Raji (cell line): Measurements from ENCODE around the gene BPIFB6.

Experiments used
- POLR2A ChIP-seq: IDR thresholded peaks from 2 replicates; pipeline ENCODE4 v1.6.1; 2011; ENCODE audit warnings: low read depth, low read length, control low read depth; ENCODE audit not compliant: insufficient read depth

The BPIFB6 gene

DNA sequence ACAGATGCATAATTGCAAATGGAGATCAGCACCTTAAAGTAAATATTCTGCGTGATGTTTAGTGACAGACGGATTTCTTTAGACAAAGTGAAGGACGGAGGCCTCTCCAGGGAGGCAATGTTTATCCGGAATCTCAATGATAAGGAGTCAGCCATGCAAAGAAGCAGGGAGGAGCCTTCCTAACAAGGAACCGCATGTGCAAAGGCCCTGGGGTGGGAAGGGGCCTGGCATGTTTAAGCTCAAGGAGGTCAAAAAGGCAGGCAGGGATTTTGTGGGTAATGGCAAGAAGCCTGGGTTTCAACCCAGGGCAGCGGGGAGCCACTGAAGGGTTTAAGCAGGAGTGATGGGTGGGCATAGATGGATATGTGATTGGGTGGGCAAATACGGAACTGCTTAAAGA is 22.9 kb downstream of the BPIFB6 start:
- TF ChIP-seq POLR2A: no peak

DNA sequence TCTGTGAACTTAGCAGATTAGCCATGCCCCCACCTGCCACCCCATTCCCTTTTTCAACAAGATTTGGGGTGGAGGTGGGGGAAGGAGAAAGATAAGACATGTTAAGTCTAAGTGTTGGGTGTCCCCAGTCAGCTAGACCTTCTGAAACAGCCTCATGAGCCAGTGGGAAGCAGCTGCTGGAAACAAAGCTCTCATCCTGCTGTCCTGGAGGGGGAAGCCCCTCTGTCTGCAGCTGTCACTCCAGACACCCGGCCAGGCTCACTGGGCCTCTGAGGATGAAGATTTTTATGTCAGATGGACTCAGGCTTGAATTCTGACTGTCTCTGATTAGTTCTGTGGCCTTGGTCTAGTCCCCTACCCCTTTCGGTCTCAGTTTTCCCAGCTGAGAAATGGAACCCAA is 23.3 kb downstream of the BPIFB6 start:
- no peak for TF ChIP-seq POLR2A

DNA sequence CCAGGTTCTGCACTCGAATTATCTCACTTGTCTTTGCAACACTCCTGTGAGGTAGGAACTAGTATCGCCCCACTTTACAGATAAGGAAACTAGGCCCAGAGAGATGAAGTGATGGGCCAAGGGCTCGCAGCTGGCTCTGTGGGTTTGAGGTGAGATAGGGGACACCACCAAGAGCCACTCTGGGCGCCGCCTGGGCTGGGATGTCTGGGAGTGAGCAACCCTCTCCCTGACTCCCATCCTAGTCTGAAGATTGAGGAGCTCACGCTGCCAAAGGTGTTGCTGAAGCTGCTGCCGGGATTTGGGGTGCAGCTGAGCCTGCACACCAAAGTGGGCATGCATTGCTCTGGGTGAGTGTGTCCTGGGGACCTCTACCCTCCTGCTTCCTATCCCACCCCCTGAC is 27.7 kb downstream of the BPIFB6 start:
- TF ChIP-seq POLR2A: no peak

DNA sequence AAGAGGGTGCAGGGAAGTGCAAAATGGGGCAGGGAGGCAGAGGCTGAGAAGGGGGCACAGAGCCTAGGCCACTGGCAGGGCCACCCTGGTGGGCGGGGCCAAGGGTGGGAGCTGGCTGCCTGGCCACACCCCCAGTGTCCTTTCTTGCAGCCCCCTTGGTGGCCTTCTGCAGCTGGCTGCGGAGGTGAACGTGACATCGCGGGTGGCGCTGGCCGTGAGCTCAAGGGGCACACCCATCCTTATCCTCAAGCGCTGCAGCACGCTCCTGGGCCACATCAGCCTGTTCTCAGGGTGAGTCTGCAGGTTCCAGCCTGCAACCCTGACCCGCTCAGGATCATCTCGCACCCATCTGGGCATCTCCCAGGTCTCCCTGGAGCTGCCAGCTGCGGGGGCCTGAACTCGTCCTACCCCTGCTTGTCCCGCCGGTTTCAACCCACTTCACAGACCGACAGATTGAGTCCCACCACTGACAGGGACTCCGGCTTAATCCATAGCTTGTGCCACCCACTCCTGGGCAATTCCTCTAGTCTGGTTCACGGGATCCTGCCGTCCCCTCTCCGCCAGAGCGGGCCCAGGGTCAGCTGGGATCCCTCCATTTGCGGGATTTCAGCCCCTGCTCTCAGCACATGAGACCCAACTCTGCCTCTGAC is 28.4 kb downstream of the BPIFB6 start:
- TF ChIP-seq POLR2A: no peak

- no peak for TF ChIP-seq POLR2A
Observed at GRCh38 chr20:33061658-33062028, 30.2 kb downstream of the BPIFB6 start.

DNA sequence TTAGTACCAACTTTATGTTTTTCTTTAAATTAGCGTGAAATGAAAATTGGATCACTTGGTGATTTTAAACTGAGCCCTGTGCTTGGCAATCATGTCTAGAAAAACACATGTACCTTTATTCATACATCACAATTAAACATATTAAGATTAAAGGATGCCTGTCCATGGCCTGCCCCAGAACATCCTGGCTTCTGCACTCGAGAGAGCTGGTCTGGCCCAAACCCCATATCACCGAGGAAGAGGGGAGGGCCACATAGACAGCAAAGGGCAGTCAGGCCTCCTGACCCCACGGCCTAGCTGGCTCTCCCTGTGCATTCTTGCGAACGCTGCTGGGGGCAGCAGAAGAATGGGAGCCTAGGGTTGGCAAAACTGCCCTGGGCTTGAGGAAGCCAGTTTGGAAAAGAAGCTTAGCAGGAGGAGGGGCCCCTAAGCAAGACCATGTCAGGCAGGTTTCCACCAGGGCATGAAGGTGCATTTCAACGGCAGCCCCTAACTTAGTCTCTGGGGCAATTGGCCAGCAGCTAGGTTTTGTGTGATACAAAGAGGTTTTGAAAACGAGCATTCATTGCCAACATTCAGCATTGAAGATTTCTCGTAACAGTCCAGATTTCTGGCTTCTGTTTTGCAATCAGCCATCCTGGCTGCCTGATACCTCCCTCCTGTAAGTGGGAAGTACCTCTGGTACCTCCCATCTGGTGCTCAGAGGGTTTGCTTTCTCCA is 30.8 kb downstream of the BPIFB6 start:
- no peak for TF ChIP-seq POLR2A

DNA sequence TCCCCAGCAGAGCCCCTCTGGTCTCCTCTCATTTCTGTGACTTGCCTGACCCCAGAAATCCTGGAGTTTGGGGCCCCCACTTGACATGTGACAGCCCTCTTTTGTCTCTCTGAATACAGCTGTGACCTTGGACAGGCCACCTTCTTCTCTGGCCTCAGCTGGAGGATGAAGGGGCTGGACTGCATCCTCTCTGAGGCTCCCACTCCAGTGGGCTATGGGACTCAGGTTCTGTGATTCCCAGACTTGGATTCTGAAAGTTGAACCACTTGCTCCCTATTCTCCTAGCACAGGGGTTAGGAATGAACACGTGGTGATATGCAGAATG is 31.3 kb downstream of the BPIFB6 start:
- TF ChIP-seq POLR2A: no peak

DNA sequence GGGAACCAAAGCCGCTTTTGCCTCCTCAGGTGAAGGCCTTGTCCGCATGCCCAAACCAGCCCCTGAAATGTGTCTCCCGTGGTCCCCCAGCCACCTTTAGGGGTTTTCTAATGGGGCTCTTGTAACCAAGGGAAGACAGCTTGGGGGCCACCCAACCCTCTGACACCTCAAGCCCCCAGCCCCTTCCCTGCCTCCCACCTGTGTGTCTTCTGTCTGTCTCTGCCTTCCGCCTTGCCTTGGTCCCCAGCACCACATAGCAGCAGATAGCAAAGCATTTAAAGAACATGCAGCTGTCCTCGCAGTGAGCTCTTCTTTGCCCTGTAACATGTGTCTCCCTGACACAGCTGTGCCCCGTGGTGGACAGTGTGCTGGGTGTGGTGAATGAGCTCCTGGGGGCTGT is 31.8 kb downstream of the BPIFB6 start:
- no peak for TF ChIP-seq POLR2A

GRCh38 chr20:33064572-33065287 is 33.3 kb downstream of the BPIFB6 start:
- TF ChIP-seq POLR2A: no peak

DNA sequence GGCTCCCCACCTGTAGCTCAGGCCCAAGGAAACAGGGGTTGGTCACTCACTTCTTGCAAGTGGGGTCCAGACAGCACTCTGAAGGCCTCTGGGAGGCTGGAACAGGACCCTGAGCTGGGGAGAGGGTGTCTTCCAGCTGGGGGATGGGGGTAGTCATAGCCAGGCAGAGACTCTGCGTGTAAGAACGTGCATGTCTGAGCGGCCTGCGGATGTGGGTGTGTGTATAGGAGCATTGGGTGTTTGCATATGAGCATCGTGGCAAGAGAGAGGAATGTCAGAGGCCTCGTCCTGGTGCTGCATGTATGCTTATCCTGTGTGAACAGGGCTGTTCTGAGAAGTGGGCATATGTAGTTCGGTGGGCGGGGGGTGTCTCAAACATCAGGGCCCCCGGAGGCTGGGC is 34.3 kb downstream of the BPIFB6 start:
- no peak for TF ChIP-seq POLR2A

GRCh38 chr20:33067806-33068205 is 36.4 kb downstream of the BPIFB6 start:
- no peak for TF ChIP-seq POLR2A

DNA sequence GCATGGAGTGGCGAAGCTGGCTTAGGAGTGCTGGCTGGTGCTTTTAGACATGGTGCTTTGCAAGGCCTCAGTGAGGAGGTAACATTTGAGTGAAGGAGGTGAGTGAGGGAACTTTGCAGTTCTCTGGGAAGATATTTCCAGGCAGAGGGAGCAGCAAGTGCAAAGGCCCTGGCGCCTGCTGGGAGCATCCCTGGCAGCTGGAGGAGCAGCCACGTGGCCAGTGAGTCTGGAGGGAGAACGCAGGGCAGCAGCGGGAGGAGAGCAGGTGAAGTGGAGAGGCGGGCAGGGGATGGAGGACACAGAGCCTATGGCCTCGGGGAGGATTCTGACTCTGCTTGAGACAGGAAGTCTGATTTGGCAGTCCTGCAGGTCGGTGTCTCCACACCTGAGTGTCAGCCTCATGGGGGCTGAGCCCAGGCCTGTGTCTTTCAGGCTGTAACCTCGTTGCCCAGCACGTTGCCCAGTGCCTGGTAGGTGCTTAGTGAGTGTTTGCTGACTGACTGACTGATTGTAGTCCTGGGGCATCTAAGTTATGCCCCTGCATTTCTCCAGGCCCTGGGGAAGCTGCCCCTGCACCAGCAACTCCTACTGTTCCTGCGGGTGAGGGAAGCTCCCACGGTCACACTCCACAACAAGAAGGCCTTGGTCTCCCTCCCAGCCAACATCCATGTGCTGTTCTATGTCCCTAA is 36.9 kb downstream of the BPIFB6 start:
- TF ChIP-seq POLR2A: no peak

DNA sequence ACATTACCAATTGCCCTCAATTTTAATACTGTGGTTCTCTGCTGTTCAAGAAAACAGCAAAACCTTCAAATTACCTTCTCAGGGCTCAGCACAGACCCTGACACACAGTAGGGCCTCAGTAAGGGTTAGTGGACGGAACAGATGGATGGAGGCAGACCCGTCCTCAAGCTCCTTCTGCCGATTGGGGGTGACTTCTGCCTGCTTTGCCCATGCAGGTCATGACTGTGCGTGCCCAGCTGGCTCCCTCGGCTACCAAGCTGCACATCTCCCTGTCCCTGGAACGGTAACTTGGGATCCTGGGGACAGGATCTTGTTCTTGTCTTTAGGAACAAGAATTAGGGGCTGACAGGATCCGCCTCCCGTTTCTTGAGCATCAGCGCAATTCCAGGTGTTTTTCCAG is 38.2 kb downstream of the BPIFB6 start:
- no peak for TF ChIP-seq POLR2A

GRCh38 chr20:33070111-33071053 is 38.9 kb downstream of the BPIFB6 start:
- TF ChIP-seq POLR2A: no peak

DNA sequence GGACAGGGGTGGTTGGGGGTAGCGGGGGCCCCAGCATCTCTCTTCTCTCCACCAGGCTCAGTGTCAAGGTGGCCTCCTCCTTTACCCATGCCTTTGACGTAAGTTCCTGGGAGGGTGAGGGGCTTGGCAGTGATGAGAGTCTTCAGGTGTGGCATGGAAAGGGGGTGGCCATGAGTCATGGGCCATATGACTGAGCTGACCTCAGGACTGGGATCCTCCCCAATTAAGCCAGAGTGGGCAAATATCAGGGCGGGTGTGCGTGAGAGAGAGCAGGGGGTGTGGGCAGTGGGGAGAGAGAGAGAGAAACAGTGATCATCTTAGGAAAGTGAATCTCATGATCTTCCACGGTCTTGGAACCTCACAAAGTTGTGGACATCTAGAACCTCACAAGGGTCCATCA is 39.8 kb downstream of the BPIFB6 start:
- no peak for TF ChIP-seq POLR2A
